ENCODE data around the gene FCGR2B.
A peak's percentile ranks its signal among the peaks of the same experiment; 100 is the strongest.

Gene FCGR2B

GRCh38 chr1:161725908-161726472 lies 63.0 kb downstream of the FCGR2B start:
- peak overlapping the region; percentile 72 for H3K4me3 ChIP-seq (ENCODE audit: low read depth, low read length)
- no peak for DNase-seq (ENCODE audit: low read depth)

- H3K4me3 ChIP-seq (ENCODE audit: low read depth, low read length) = peak overlapping the region; percentile 72
- no peak for DNase-seq (ENCODE audit: low read depth)
Measured at GRCh38 chr1:161726473-161727255, 63.7 kb downstream of the FCGR2B start.

GRCh38 chr1:161727256-161727924 lies 64.4 kb downstream of the FCGR2B start:
- peak overlapping the region; percentile 72 for H3K4me3 ChIP-seq (ENCODE audit: low read depth, low read length)
- peak; percentile 68 for DNase-seq (ENCODE audit: low read depth)
